IPS DF 4.7 (cell line): ENCODE data around the gene STARD3NL.
"Not testable (repeated sequence)": the region's sequence is repeated elsewhere in the genome, so short reads cannot be mapped to it uniquely, and the experiment has no call there.

Source experiments
- DNase-seq: peaks from one replicate; pipeline ENCODE4 v3.0.0-alpha.2; 2013; ENCODE audit warnings: low spot score; ENCODE audit errors: extremely low read depth

STARD3NL gene

GRCh38 chr7:38178004-38178694, at the start of gene STARD3NL:
TSS of gene STARD3NL (plus strand) at chr7:38178245. CDS start at chr7:38207505, 29,260 bp downstream.
- peak; percentile 100 for DNase-seq

DNA sequence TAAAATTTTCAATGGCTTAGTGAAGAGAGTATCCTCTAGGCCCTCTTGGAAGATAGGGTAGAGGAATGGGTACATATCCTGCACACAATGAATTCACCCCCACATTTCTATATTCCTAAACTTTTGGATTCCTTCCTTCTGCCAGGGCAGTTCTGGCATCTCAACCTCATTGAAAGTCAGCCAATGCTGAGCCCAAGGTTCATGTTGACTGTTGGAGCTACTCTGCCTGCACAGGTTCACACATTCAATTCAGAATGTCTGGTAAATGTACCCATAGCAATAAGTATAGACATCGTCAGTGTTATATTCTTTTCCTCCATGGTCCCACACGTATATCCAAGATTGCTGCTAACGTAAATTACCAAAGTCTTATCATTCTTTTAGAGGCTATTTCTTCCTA, 48.9 kb upstream of the STARD3NL start:
- DNase-seq, result no peak

- DNase-seq, result no peak
Observed at GRCh38 chr7:38129579-38129978, 48.5 kb upstream of the STARD3NL start.

GRCh38 chr7:38138171-38138570, 39.9 kb upstream of the STARD3NL start:
- no peak for DNase-seq

GRCh38 chr7:38141187-38141586, 36.9 kb upstream of the STARD3NL start:
- no peak for DNase-seq

- no peak for DNase-seq
Observed at GRCh38 chr7:38142736-38143135, 35.3 kb upstream of the STARD3NL start.

DNA sequence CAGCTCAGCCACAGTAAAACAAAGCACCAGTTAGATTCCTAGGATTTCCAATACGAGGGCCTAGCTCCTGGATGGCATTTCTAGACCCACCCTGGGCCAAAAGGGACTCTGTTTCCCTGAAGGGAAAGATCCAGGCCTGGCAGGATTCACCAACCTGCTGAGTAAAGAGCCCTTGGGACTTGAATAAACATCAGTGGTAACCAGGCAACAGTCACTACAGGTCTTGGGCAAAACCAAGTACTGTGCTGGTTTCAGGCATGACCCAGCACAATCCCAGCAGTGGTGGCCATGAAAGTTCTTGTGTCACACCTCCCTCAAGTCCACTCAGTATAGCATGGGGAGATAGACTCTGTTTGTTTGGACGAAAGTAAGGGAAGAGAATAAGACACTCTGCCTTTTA, 31.0 kb upstream of the STARD3NL start:
- DNase-seq, result no peak

DNA sequence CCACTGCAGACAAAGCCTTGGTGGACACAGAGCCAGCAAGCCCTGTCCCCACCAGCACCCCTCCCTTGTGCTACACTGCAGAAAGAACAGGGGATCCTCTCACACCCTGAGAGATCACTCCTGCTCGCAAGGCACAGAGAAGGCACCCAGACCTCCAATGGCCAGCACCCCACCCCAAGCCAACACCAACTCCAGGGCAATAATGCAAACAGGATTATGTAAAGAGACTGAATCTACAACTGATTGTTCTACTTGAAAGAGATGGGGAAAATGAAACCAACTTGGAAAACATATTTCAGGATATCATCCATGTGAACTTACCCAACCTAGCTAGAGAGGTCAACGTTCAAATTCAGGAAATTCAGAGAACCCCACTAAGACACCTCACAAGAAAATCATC, 26.5 kb upstream of the STARD3NL start:
- DNase-seq, result no peak

DNA sequence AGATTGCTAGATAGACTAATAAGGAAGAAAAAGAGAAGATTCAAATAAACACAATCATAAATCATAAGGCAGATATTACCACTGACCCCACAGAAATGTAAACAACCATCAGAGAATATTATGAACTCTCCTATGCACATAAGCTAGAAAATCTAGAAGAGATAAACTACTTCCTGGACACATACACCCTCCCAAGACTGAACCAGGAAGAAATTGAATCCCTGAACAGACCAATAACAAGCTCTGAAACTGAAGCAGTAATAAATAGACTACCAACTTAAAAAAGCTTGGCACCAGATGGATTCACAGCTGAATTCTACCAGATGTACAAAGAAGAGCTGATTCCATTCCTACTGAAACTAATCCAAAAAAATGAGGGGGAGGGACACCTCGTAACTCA, 24.5 kb upstream of the STARD3NL start:
- DNase-seq, result no peak

DNA sequence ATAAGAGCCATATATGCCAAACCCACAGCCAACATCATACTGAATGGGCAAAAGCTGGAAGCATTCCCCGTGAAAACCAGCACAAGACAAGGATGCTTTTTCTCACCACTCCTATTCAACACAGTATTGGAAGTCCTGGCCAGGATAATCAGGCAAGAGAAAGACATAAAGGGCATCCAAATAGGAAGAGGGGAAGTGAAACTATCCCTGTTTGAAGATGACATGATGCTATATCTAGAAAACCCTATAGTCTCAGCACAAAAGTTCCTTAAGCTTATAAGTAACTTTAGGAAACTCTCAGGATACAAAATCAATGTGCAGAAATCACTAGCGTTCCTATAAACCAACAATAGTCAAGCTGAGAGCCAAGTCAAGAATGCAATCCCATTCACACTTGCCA, 23.8 kb upstream of the STARD3NL start:
- no peak for DNase-seq

GRCh38 chr7:38160003-38160571, 18.0 kb upstream of the STARD3NL start:
- DNase-seq, result no peak

DNA sequence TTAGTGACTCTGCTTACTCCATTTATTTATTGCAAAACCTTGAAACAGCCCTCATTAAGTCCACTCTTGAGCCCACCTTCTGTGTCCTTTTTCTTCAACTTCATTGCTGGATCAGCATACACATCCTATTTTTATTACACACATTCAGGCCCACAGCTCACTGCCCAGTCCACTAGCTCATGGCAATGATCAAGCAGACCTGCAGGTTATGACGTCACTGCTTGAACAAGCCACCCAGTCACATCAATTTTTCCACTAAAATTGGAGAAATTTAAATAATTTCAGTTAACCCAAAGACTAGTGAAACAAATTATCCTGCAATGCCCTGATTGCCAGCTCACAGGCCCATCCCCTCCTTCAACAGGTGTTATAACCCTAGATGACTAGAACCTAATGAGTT, 16.0 kb upstream of the STARD3NL start:
- no peak for DNase-seq

- no peak for DNase-seq
Observed at GRCh38 chr7:38163671-38164070, 14.4 kb upstream of the STARD3NL start.

GRCh38 chr7:38168890-38169570, 9.0 kb upstream of the STARD3NL start:
- DNase-seq, result no peak

- DNase-seq, result no peak
Observed at GRCh38 chr7:38169847-38170246, 8.2 kb upstream of the STARD3NL start.

DNA sequence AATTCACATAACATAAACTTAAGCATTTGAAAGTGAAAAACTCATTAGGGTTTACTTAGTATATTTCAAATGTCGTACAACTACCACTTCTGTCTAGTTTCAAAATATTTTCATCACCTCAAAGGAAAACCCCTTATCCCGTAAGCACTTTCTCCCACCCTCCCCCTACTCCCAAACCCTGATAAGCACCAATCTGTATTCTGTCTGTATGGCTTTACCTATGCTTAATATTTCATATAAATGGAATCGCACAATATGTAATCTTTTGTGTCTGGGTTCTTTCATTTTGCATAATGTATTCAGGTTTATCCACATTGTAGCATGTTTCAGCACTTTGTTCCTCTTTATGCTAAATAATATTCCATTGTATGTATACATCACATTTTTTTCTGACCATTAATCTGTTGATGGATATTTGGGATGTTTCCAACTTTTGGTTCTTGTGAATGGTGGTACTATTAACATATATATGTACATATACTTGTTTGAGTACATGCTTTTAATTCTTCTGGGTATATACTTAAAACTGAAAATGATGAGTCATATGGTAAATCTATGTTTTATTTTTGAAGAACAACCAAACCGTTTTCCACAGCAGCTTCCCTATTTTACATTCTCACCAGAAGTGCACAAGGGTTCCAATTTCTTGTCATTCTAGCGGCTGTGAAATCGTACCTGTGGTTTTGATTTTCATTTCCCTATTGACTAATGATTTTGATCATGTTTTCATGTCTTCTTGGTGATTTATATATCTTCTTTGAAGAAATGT, 6.2 kb upstream of the STARD3NL start:
- DNase-seq, result no peak

- DNase-seq, result not testable (repeated sequence)
Observed at GRCh38 chr7:38175547-38175946, 2.5 kb upstream of the STARD3NL start.

DNA sequence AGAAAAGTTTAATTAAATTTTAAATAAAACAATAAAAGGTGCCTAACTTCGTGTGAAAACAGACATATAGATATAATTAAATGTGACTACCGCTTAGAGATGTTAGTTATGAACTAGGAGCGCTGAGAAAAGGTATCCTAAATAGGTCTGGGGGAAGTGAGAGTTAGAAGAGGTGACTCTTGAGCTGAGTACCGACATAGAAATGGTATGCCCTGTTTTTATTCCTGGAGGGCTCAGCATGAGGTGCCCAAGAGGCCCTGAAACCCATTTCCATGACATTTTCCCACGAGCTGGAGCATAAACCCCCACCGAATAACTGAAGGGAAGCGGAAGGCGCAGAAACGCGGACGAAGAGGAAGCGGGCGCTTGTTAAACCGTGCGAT, 433 bp upstream of the STARD3NL start:
- no peak for DNase-seq

DNA sequence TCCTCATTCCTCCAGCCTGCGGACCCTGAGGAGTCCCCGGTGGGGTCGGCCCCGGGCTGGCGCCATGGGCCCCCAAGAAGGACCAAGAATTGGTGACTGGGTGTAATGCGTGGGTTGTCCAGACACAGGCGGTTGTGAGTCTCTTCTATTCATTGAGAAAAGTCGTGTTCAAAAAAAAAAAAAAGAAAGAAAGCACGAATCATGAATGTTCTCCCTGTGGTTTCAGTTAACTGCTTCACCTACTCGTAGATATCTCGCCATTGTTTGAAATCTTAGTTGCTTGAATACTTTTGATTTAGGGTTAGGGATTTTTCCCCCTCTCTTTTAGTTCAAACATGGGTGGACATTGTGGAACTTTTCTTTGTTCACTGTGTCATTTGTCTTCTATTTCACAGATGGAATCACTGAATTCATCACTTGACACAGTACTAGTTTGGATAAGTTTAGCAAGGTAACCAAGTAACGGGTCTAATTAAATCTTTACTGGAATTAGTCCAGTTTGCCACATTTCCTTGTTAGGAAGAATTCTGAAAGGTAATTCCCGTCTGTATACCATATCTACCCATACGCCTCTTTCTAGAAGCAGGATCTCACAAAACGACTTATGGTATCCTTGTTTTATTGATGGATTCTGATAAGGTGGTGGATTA, 775 bp downstream of the STARD3NL start:
- no peak for DNase-seq

DNA sequence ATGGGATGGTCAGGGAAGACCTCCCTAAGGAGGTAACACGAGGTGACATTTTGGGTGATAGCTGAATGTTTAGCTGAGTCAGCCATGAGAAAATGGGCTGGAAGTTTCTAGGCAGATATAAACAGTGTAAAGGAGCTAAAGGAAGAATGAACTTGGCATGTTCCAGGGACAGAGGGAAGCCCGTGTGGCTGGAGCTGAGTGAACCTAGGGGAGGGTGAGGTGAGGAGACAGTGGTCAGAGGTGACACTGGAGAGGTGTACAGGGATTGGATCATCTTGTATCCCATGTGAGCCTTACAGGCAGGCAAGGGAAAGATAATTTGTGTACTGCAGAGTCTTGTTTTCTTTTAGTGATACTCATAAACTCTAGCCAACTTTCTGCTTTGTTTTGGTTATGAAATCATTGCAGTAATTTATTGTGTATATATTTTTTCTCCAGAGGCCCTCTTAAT, 1.8 kb downstream of the STARD3NL start:
- no peak for DNase-seq

DNA sequence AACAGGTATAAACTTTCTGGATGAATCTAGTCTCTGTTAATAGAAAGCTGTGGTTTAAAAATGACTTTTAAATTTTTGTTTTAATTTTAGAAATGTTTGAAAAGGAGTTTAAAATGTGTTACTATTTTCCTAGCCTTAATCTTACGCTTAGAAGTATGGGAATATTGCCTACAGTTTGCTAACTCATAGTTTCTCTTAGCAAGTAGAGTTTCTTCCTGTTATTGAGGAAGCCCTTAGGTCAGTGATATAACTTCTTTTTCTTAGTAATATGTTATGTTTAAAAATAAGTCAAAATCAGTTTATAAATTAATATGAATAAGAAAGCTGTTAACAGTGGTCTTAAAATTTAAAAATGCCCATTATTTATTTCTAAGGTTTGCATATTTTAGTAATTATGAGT, 3.1 kb downstream of the STARD3NL start:
- no peak for DNase-seq
